GM13977 (cell line): Measurements from ENCODE around the gene METTL8.

ENCODE experiments used
- DNase-seq: peaks from one replicate; pipeline ENCODE4 v3.0.0; 2012; ENCODE audit warnings: low spot score
- CTCF ChIP-seq: IDR thresholded peaks from 2 replicates; pipeline ENCODE4 v1.5.1; 2012; ENCODE audit warnings: mild to moderate bottlenecking, control low read depth; ENCODE audit not compliant: insufficient read depth; ENCODE audit errors: extremely low read depth, missing control alignments
- in situ Hi-C: fragments of 300-500 bp; cut with MboI; formaldehyde crosslinking; loops from one replicate; pipeline ENCODE4 v1.12.0; 2022; ENCODE audit warnings: low sequenced_read_pairs, low pct_unique_long_range_greater_than_20kb, mixed read lengths, inconsistent platforms; ENCODE audit not compliant: unreplicated experiment

The METTL8 gene

GRCh38 chr2:171344182-171344581 lies 89.6 kb downstream of the METTL8 start:
- no peak for DNase-seq
- TF ChIP-seq CTCF: no peak
- in situ Hi-C loops: no loop called here

- no peak for DNase-seq
- TF ChIP-seq CTCF: no peak
- in situ Hi-C loops: no loop called here
Measured at GRCh38 chr2:171342067-171342413, 91.8 kb downstream of the METTL8 start.

GRCh38 chr2:171341394-171342066 lies 92.3 kb downstream of the METTL8 start:
- no peak for DNase-seq
- in situ Hi-C loops: no loop called here

GRCh38 chr2:171334946-171335345 lies 98.8 kb downstream of the METTL8 start:
- no peak for DNase-seq
- TF ChIP-seq CTCF: no peak
- in situ Hi-C loops: no loop called here

More at GRCh38 chr2:171341394-171342066, 92.3 kb downstream of the METTL8 start:
- no peak for TF ChIP-seq CTCF

- in situ Hi-C loops: no loop called here
- TF ChIP-seq CTCF: no peak
- DNase-seq: no peak
Measured at GRCh38 chr2:171334171-171334570, 99.6 kb downstream of the METTL8 start.

GRCh38 chr2:171330155-171330956 lies 103.4 kb downstream of the METTL8 start:
- no peak for TF ChIP-seq CTCF
- in situ Hi-C loops: no loop called here
- DNase-seq: no peak
